Neural cell (in vitro differentiated cells): ENCODE results near the gene CAMK2G. TPM values are rescaled to one million over a fixed set of nuclear protein-coding genes. Genes with fewer than 3 reads are reported as not detected.
A peak's percentile ranks its signal among the peaks of the same experiment; 100 is the strongest.

ENCODE experiments used
- H2AFZ ChIP-seq: fragments of 200-600, 300-800 bp; sonication (generic), shearing (Covaris generic); 2 replicates; pipeline ENCODE4 v1.6.0; 2014; ENCODE audit warnings: low read depth, mild to moderate bottlenecking, antibody characterized with exemption, low read length, moderate library complexity
- H3F3A ChIP-seq: fragments of 200-600 bp; shearing (Covaris generic); 2 replicates; pipeline ENCODE4 v1.6.1; 2016; ENCODE audit warnings: mild to moderate bottlenecking, moderate library complexity, mixed read lengths, antibody characterized with exemption, low read length; ENCODE audit not compliant: insufficient read depth, poor library complexity, severe bottlenecking
- H3K27ac ChIP-seq: fragments of 200-600, 300-800 bp; sonication (generic), shearing (Covaris generic); 2 replicates; pipeline ENCODE4 v1.5.1; 2014; ENCODE audit warnings: mild to moderate bottlenecking, low read length, moderate library complexity
- H3K27me3 ChIP-seq: fragments of 300-800, 200-600 bp; sonication (generic), shearing (Covaris generic); 2 replicates; pipeline ENCODE4 v1.6.0; 2014; ENCODE audit warnings: mild to moderate bottlenecking, low read depth, low read length, moderate library complexity; ENCODE audit not compliant: insufficient read depth
- H3K36me3 ChIP-seq: fragments of 300-800, 200-600 bp; sonication (generic), shearing (Covaris generic); 2 replicates; pipeline ENCODE4 v1.5.1; 2014; ENCODE audit warnings: mild to moderate bottlenecking, antibody characterized with exemption, low read length, moderate library complexity; ENCODE audit not compliant: insufficient read depth
- H3K4me2 ChIP-seq: fragments of 300-800, 200-600 bp; sonication (generic), shearing (Covaris generic); 2 replicates; pipeline ENCODE4 v1.6.0; 2014; ENCODE audit warnings: mild to moderate bottlenecking, low read length
- H3K4me3 ChIP-seq: fragments of 300-800, 200-600 bp; sonication (generic), shearing (Covaris generic); 2 replicates; pipeline ENCODE4 v1.5.1; 2014; ENCODE audit warnings: mild to moderate bottlenecking, low read length, moderate library complexity
- H3K79me2 ChIP-seq: fragments of 200-600 bp; shearing (Covaris generic); replicated peaks from 2 replicates; pipeline ENCODE4 v1.6.0; 2014; ENCODE audit warnings: mild to moderate bottlenecking, low read length, moderate library complexity; ENCODE audit not compliant: insufficient read depth
- H3K9ac ChIP-seq: fragments of 300-800, 200-600 bp; sonication (generic), shearing (Covaris generic); 2 replicates; pipeline ENCODE4 v1.6.1; 2016; ENCODE audit warnings: mild to moderate bottlenecking, low read length, mixed read lengths
- H3K9me2 ChIP-seq: fragments of 200-600 bp; shearing (Covaris generic); 2 replicates; pipeline ENCODE4 v1.6.1; 2016; ENCODE audit warnings: mild to moderate bottlenecking, low read length, mixed read lengths; ENCODE audit not compliant: insufficient read depth
- H3K9me3 ChIP-seq: fragments of 200-600, 300-800 bp; sonication (generic), shearing (Covaris generic); 2 replicates; pipeline ENCODE4 v1.6.1; 2016; ENCODE audit warnings: mild to moderate bottlenecking, mixed run types, low read length, moderate library complexity, mixed read lengths
- H4K20me1 ChIP-seq: fragments of 200-600 bp; shearing (Covaris generic); 2 replicates; pipeline ENCODE4 v1.6.1; 2016; ENCODE audit warnings: mild to moderate bottlenecking, mixed run types; ENCODE audit not compliant: insufficient read depth
- EP300 ChIP-seq: fragments of 450-650 bp; conservative IDR thresholded peaks from 2 replicates; pipeline ENCODE4 v1.6.1; 2014; ENCODE audit warnings: antibody characterized with exemption, mild to moderate bottlenecking, moderate library complexity; ENCODE audit not compliant: poor library complexity, severe bottlenecking
- EZH2 ChIP-seq: fragments of 200-600, 300-800 bp; shearing (Covaris generic), sonication (generic); IDR thresholded peaks from 2 replicates; pipeline ENCODE4 v1.6.1; 2014; ENCODE audit warnings: antibody characterized with exemption, low read length, borderline replicate concordance, mild to moderate bottlenecking; ENCODE audit not compliant: insufficient read depth, poor library complexity, severe bottlenecking
- MXI1 ChIP-seq: fragments of 450-650 bp; conservative IDR thresholded peaks from 2 replicates; pipeline ENCODE4 v1.6.1; 2014; ENCODE audit warnings: antibody characterized with exemption, mild to moderate bottlenecking; ENCODE audit not compliant: poor library complexity, severe bottlenecking
- POLR2AphosphoS5 ChIP-seq: IDR thresholded peaks from 2 replicates; pipeline ENCODE4 v1.6.1; 2012
- RAD21 ChIP-seq: fragments of 450-650 bp; conservative IDR thresholded peaks from 2 replicates; pipeline ENCODE4 v1.6.1; 2014; ENCODE audit warnings: antibody characterized with exemption, mild to moderate bottlenecking, moderate library complexity
- SMC3 ChIP-seq: fragments of 450-650 bp; conservative IDR thresholded peaks from 2 replicates; pipeline ENCODE4 v1.6.1; 2014; ENCODE audit warnings: antibody characterized with exemption, mild to moderate bottlenecking, moderate library complexity; ENCODE audit not compliant: poor library complexity
- TAF1 ChIP-seq: IDR thresholded peaks from 2 replicates; pipeline ENCODE4 v1.6.1; 2012; ENCODE audit warnings: low read depth
- polyA plus RNA-seq: library from polyadenylated mRNA; depleted of rRNA; stranded (reverse); fragments of >200 nt; gene quantifications from 2 replicates; pipeline ENCODE4 v1.2.3, GENCODE V29; 2014
- TF ChIP-seq, protein P1 (sequence below): fragments of 450-650 bp; IDR thresholded peaks from 2 replicates; pipeline ENCODE4 v1.5.1; 2014; ENCODE audit warnings: antibody characterized with exemption, mild to moderate bottlenecking, moderate library complexity; ENCODE audit not compliant: poor library complexity, severe bottlenecking
- TF ChIP-seq, protein P2 (sequence below): IDR thresholded peaks from 2 replicates; pipeline ENCODE4 v1.6.1; 2012; ENCODE audit warnings: borderline replicate concordance

The CAMK2G gene
- polyA plus RNA-seq, 1 donor from 2014 or later, result 55.4 TPM

DNA sequence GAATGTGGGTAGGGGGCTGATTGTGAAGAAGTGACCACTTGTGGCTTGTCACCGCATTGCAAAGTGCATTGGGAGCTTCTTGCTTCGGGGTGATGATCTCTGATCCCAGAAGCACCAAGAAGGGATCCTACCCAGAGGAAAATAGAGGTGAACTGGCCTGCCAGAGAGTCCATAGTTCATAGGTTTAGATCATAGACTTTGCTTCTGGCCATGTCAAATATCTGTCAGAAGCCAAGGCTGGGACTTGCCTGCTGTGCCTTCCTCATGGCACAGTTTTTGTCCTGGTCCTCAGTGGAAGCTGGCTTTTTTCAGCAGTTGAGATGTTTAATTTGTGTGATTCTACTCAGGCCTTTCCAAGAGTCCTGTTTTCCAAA is 87.9 kb downstream of the CAMK2G start:
- peak overlapping the region; percentile 91 for H3K4me2 ChIP-seq
- H3K9me2 ChIP-seq, result no peaks in the 10 kb centered on the region
- peaks cover 3% of the 10 kb centered on the region for H4K20me1 ChIP-seq
- TF ChIP-seq RAD21, result no peak
- TF ChIP-seq EP300, result no peak
- TF ChIP-seq, protein P1, sequence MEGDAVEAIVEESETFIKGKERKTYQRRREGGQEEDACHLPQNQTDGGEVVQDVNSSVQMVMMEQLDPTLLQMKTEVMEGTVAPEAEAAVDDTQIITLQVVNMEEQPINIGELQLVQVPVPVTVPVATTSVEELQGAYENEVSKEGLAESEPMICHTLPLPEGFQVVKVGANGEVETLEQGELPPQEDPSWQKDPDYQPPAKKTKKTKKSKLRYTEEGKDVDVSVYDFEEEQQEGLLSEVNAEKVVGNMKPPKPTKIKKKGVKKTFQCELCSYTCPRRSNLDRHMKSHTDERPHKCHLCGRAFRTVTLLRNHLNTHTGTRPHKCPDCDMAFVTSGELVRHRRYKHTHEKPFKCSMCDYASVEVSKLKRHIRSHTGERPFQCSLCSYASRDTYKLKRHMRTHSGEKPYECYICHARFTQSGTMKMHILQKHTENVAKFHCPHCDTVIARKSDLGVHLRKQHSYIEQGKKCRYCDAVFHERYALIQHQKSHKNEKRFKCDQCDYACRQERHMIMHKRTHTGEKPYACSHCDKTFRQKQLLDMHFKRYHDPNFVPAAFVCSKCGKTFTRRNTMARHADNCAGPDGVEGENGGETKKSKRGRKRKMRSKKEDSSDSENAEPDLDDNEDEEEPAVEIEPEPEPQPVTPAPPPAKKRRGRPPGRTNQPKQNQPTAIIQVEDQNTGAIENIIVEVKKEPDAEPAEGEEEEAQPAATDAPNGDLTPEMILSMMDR, result no peak
- TF ChIP-seq TAF1, result no peak
- no peak for TF ChIP-seq MXI1
- no peak for TF ChIP-seq POLR2AphosphoS5
- TF ChIP-seq EZH2, result no peak
- TF ChIP-seq, protein P2, sequence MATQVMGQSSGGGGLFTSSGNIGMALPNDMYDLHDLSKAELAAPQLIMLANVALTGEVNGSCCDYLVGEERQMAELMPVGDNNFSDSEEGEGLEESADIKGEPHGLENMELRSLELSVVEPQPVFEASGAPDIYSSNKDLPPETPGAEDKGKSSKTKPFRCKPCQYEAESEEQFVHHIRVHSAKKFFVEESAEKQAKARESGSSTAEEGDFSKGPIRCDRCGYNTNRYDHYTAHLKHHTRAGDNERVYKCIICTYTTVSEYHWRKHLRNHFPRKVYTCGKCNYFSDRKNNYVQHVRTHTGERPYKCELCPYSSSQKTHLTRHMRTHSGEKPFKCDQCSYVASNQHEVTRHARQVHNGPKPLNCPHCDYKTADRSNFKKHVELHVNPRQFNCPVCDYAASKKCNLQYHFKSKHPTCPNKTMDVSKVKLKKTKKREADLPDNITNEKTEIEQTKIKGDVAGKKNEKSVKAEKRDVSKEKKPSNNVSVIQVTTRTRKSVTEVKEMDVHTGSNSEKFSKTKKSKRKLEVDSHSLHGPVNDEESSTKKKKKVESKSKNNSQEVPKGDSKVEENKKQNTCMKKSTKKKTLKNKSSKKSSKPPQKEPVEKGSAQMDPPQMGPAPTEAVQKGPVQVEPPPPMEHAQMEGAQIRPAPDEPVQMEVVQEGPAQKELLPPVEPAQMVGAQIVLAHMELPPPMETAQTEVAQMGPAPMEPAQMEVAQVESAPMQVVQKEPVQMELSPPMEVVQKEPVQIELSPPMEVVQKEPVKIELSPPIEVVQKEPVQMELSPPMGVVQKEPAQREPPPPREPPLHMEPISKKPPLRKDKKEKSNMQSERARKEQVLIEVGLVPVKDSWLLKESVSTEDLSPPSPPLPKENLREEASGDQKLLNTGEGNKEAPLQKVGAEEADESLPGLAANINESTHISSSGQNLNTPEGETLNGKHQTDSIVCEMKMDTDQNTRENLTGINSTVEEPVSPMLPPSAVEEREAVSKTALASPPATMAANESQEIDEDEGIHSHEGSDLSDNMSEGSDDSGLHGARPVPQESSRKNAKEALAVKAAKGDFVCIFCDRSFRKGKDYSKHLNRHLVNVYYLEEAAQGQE, result no peak
- TF ChIP-seq SMC3, result no peak
- H3K36me3 ChIP-seq, result no peaks in the 10 kb centered on the region
- peak overlapping the region; percentile 90 for H3K4me3 ChIP-seq
- no peaks in the 10 kb centered on the region for H3K27me3 ChIP-seq
- H3F3A ChIP-seq, result no peaks in the 10 kb centered on the region
- H3K79me2 ChIP-seq, result peaks cover 48% of the 10 kb centered on the region
- H3K9me3 ChIP-seq, result no peaks in the 10 kb centered on the region
- peak overlapping the region; percentile 87 for H3K9ac ChIP-seq
- peak overlapping the region; percentile 86 for H3K27ac ChIP-seq
- H2AFZ ChIP-seq, result no peak overlapping the region

- H3K27me3 ChIP-seq, result no peaks in the 10 kb centered on the region
- peaks cover 3% of the 10 kb centered on the region for H4K20me1 ChIP-seq
- peak overlapping the region; percentile 86 for H3K27ac ChIP-seq
- peaks cover 53% of the 10 kb centered on the region for H3K79me2 ChIP-seq
- TF ChIP-seq MXI1, result peak; percentile 15
- TF ChIP-seq, protein P1, result no peak
- H3F3A ChIP-seq, result no peaks in the 10 kb centered on the region
- no peak overlapping the region for H2AFZ ChIP-seq
- no peaks in the 10 kb centered on the region for H3K9me2 ChIP-seq
- no peaks in the 10 kb centered on the region for H3K36me3 ChIP-seq
- H3K9me3 ChIP-seq, result no peaks in the 10 kb centered on the region
- H3K4me2 ChIP-seq, result peak overlapping the region; percentile 91
- H3K4me3 ChIP-seq, result peak overlapping the region; percentile 90
- H3K9ac ChIP-seq, result peak overlapping the region; percentile 87
These were observed 88.4 kb downstream of the CAMK2G start for GRCh38 chr10:73785721-73786511.
